ENCODE measurements around the gene CFAP99. TPM values are rescaled to one million over a fixed set of nuclear protein-coding genes. Genes with fewer than 3 reads are reported as not detected.

The CFAP99 gene
- total and polyA plus RNA-seq, 2 of the 4 experiments (the other 2 are of a cell fraction), result not detected

DNA sequence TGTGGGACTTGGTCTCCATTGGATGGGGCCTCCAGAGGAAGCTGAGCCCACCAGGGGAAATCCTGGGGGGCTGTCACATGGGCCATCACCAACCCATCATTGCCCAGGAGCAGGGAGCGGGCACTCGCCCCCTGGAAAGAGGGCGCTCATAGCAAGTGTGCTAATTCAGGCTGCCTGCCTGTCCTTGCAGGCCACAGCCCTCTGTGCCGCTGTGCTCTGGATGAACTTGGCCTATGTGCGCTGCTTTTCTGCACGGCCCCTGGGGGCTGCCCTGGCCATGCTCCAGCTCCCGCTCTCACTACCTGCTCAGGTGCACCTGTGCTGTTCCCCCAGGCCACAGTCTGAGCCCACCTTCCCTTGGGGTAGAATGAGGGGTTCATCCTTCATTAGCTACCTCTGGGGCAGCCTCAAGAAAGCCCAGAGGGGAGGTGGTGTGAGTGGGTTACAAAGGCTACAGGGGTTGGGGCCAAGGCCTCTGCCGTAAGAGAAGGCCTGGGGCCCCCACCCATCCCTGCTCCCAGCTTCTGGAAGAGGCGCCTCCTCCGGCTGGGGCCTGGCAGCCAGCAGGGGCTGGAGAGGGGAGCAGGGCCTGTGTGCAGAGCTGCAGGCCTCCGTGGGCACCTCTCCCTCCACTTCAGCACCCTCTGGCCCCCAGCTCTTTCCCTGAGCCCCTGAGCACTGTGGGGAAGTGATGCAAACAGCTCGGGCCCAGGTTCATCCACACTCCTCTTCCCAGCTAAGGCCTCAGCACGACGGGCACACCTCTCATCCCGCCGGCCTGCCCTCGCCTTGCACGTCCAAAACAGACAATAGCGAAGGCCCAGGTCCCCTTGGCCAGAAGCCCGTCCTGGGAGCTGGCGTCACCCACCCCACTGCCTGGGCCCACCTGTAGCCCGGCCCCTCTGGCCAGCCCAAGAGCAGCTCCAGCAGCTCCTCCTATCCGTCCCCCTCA lies 8.9 kb downstream of the CFAP99 start:
- no peak overlapping the region for H3K18ac ChIP-seq (ENCODE audit: low read depth, low read length)
- in situ Hi-C loops (cut with MboI; ENCODE audit: low sequenced_read_pairs) (no loop called here), dilution Hi-C loops (cut with HindIII; ENCODE audit: low sequenced_read_pairs, unreplicated experiment) (no loop called here), intact Hi-C loops (cut with micrococcal nuclease) (no loop called here)
- no peak for ATAC-seq (ENCODE audit: low read depth)
- no peak overlapping the region for H2AK5ac ChIP-seq (ENCODE audit: low read depth, low read length)
- no peak overlapping the region for H3K14ac ChIP-seq (replicated peaks; ENCODE audit: low read depth, low read length)
- H3K4me1 ChIP-seq (ENCODE audit: control insufficient read depth, insufficient read depth, low read length), result no peaks in the 10 kb centered on the region
- DNase-seq, result no peak
- ChIA-PET POLR2A (ENCODE audit: unreplicated experiment) (interaction anchor here (0.7 kb wide), 1 partner anchor 42 kb away, joined by 3 read pairs; no protein-coding TSS in a partner anchor), CTCF (interaction anchor here (1.1 kb wide), 1 partner anchor 9 kb away, joined by 3 read pairs; no protein-coding TSS in a partner anchor)
- H4K20me1 ChIP-seq (ENCODE audit: insufficient read depth, low read length), result peaks cover 7% of the 10 kb centered on the region
- H3K9me1 ChIP-seq (ENCODE audit: insufficient read depth, low read length), result no peaks in the 10 kb centered on the region
- H3K4me3 ChIP-seq (ENCODE audit: insufficient read depth, low read depth, low read length), result no peak overlapping the region
- H3K9ac ChIP-seq (ENCODE audit: low read depth, low read length), result no peak overlapping the region
- no peak overlapping the region for H3K4me2 ChIP-seq (ENCODE audit: low read depth, low read length)
- H3K27ac ChIP-seq (ENCODE audit: insufficient read depth, low read length), result no peak overlapping the region
- H2BK120ac ChIP-seq (ENCODE audit: low read depth, low read length), result no peak overlapping the region
- no peak overlapping the region for H4K8ac ChIP-seq (ENCODE audit: low read depth in 2 of 2, low read length in 2 of 2)
- H4K91ac ChIP-seq (ENCODE audit: insufficient read depth, low read depth, low read length), result no peak overlapping the region
- no peak overlapping the region for H2BK5ac ChIP-seq (ENCODE audit: low read depth, low read length, poor library complexity, severe bottlenecking)
- H3K27me3 ChIP-seq (ENCODE audit: control insufficient read depth, insufficient read depth, low read length), result peaks cover 13% of the 10 kb centered on the region
- no peak overlapping the region for H3K23ac ChIP-seq (ENCODE audit: low read depth, low read length)
- no peaks in the 10 kb centered on the region for H3K36me3 ChIP-seq (ENCODE audit: control insufficient read depth, insufficient read depth, low read length)
- BruUV-seq (replicated peaks), result no TSS peak
- peaks cover 4% of the 10 kb centered on the region; the same call in 1 of the 2 replicates for H3K9me3 ChIP-seq (ENCODE audit: control insufficient read depth, insufficient read depth, low read length)
- no peak overlapping the region for H2AFZ ChIP-seq (replicated peaks; ENCODE audit: low read length, poor library complexity)
- 83% methylated on average over 10 of the region's 23 CpGs; no CpG with 5 or more reads in 1 of the 2 experiments for WGBS, 2 experiments (ENCODE audit: extremely low coverage in 2 of 2, insufficient read length in 1 of 2)
- no peak overlapping the region for H4K5ac ChIP-seq (ENCODE audit: low read depth, low read length)
- H3K4ac ChIP-seq (ENCODE audit: low read depth, low read length), result no peak overlapping the region
- H3K79me1 ChIP-seq (ENCODE audit: low read depth in 1 of 2, low read length in 2 of 2), result no peaks in the 10 kb centered on the region
- H2BK15ac ChIP-seq (ENCODE audit: low read depth, low read length), result no peak overlapping the region
- H2AK9ac ChIP-seq (replicated peaks; ENCODE audit: low read depth, low read length, poor library complexity), result peak overlapping the region; percentile 33
- no peak overlapping the region for H3K56ac ChIP-seq (ENCODE audit: extremely low read depth, insufficient read depth, low read length)
- H2BK20ac ChIP-seq (ENCODE audit: low read depth, low read length), result no peak overlapping the region
- TF ChIP-seq, protein P1, sequence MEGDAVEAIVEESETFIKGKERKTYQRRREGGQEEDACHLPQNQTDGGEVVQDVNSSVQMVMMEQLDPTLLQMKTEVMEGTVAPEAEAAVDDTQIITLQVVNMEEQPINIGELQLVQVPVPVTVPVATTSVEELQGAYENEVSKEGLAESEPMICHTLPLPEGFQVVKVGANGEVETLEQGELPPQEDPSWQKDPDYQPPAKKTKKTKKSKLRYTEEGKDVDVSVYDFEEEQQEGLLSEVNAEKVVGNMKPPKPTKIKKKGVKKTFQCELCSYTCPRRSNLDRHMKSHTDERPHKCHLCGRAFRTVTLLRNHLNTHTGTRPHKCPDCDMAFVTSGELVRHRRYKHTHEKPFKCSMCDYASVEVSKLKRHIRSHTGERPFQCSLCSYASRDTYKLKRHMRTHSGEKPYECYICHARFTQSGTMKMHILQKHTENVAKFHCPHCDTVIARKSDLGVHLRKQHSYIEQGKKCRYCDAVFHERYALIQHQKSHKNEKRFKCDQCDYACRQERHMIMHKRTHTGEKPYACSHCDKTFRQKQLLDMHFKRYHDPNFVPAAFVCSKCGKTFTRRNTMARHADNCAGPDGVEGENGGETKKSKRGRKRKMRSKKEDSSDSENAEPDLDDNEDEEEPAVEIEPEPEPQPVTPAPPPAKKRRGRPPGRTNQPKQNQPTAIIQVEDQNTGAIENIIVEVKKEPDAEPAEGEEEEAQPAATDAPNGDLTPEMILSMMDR (conservative IDR thresholded peaks at IDR 0.05; ENCODE audit: low read depth, low read length), result no peak
- TF ChIP-seq SMC3 (IDR thresholded peaks at IDR 0.05; ENCODE audit: low read depth, low read length) (no peak), CEBPB (IDR thresholded peaks at IDR 0.05; ENCODE audit: low read depth, low read length) (no peak), BHLHE40 (IDR thresholded peaks at IDR 0.05; ENCODE audit: low read depth, low read length) (no peak), CHD1 (IDR thresholded peaks at IDR 0.05; ENCODE audit: low read depth, low read length) (no peak), NFE2L2 (IDR thresholded peaks at IDR 0.05; ENCODE audit: low read depth, low read length) (no peak), POLR2A (IDR thresholded peaks at IDR 0.05; ENCODE audit: low read depth, low read length) (no peak), MAFK (IDR thresholded peaks at IDR 0.05; ENCODE audit: low read depth, low read length) (no peak), RFX5 (IDR thresholded peaks at IDR 0.05; ENCODE audit: low read depth, low read length) (no peak), RAD21 (IDR thresholded peaks at IDR 0.05; ENCODE audit: low read length) (no peak), MAZ (IDR thresholded peaks at IDR 0.05; ENCODE audit: borderline replicate concordance, low read depth, low read length) (no peak), FOS (IDR thresholded peaks at IDR 0.05; ENCODE audit: low read depth, low read length) (no peak)
- TF ChIP-seq, protein P2, sequence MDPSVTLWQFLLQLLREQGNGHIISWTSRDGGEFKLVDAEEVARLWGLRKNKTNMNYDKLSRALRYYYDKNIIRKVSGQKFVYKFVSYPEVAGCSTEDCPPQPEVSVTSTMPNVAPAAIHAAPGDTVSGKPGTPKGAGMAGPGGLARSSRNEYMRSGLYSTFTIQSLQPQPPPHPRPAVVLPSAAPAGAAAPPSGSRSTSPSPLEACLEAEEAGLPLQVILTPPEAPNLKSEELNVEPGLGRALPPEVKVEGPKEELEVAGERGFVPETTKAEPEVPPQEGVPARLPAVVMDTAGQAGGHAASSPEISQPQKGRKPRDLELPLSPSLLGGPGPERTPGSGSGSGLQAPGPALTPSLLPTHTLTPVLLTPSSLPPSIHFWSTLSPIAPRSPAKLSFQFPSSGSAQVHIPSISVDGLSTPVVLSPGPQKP (IDR thresholded peaks at IDR 0.05; ENCODE audit: borderline replicate concordance, low read depth, low read length), result no peak
- TF ChIP-seq, protein P3, sequence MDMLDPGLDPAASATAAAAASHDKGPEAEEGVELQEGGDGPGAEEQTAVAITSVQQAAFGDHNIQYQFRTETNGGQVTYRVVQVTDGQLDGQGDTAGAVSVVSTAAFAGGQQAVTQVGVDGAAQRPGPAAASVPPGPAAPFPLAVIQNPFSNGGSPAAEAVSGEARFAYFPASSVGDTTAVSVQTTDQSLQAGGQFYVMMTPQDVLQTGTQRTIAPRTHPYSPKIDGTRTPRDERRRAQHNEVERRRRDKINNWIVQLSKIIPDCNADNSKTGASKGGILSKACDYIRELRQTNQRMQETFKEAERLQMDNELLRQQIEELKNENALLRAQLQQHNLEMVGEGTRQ (IDR thresholded peaks at IDR 0.05; ENCODE audit: low read depth, low read length), result no peak

Measured in IMR-90 (cell line).